ENCODE results near the gene DMXL1. TPM values are rescaled to one million over a fixed set of nuclear protein-coding genes. Genes with fewer than 3 reads are reported as not detected.
"Not testable (repeated sequence)": the region's sequence is repeated elsewhere in the genome, so short reads cannot be mapped to it uniquely, and the experiment has no call there.

The DMXL1 gene
- total RNA-seq, 2 donors from 2014 or later, result 28.9 to 29.2 TPM

- no peak for DNase-seq
- intact Hi-C loops (cut with DNase I), result no loop called here
- no peak for ATAC-seq
Measured at GRCh38 chr5:119117237-119117636, 46.4 kb downstream of the DMXL1 start.

- DNase-seq, result no peak
- intact Hi-C loops (cut with DNase I), result no loop called here
- no peak for ATAC-seq
Measured at GRCh38 chr5:119118000-119118399, 47.1 kb downstream of the DMXL1 start.

GRCh38 chr5:119120893-119121292, 50.0 kb downstream of the DMXL1 start:
- DNase-seq, result no peak
- ATAC-seq, result no peak
- intact Hi-C loops (cut with DNase I), result no loop called here

- ATAC-seq; intact Hi-C loops (cut with DNase I); DNase-seq: not testable (repeated sequence)
Measured at GRCh38 chr5:119122474-119122873, 51.6 kb downstream of the DMXL1 start.

GRCh38 chr5:119123280-119123679, 52.4 kb downstream of the DMXL1 start:
- intact Hi-C loops (cut with DNase I), result no loop called here
- ATAC-seq (no peak), DNase-seq (no peak)

- intact Hi-C loops (cut with DNase I), result no loop called here
- DNase-seq (no peak), ATAC-seq (no peak)
Measured at GRCh38 chr5:119129770-119130169, 58.9 kb downstream of the DMXL1 start.

GRCh38 chr5:119131530-119132304, 60.8 kb downstream of the DMXL1 start:
- intact Hi-C loops (cut with DNase I), result no loop called here
- ATAC-seq, result no peak

GRCh38 chr5:119135743-119136142, 64.9 kb downstream of the DMXL1 start:
- intact Hi-C loops (cut with DNase I); DNase-seq; ATAC-seq: not testable (repeated sequence)

More at GRCh38 chr5:119131530-119132304, 60.8 kb downstream of the DMXL1 start:
- DNase-seq, result no peak

- DNase-seq (no peak), ATAC-seq (no peak)
- intact Hi-C loops (cut with DNase I), result no loop called here
Measured at GRCh38 chr5:119136666-119137318, 65.9 kb downstream of the DMXL1 start.

- DNase-seq (no peak), ATAC-seq (no peak)
- intact Hi-C loops (cut with DNase I), result no loop called here
Measured at GRCh38 chr5:119153629-119154028, 82.7 kb downstream of the DMXL1 start.

- DNase-seq (no peak), ATAC-seq (no peak)
- intact Hi-C loops (cut with DNase I), result no loop called here
Measured at GRCh38 chr5:119158144-119158543, 87.3 kb downstream of the DMXL1 start.

- ATAC-seq (no peak), DNase-seq (no peak)
- intact Hi-C loops (cut with DNase I), result no loop called here
Measured at GRCh38 chr5:119161430-119161829, 90.5 kb downstream of the DMXL1 start.

- ATAC-seq (no peak), DNase-seq (no peak)
- intact Hi-C loops (cut with DNase I), result no loop called here
Measured at GRCh38 chr5:119166026-119166425, 95.1 kb downstream of the DMXL1 start.

GRCh38 chr5:119168401-119168800, 97.5 kb downstream of the DMXL1 start:
- ATAC-seq (no peak), DNase-seq (no peak)
- intact Hi-C loops (cut with DNase I), result no loop called here

- no peak for DNase-seq
- intact Hi-C loops (cut with DNase I), result no loop called here
- ATAC-seq, result no peak
Measured at GRCh38 chr5:119171686-119172085, 100.8 kb downstream of the DMXL1 start.

- DNase-seq, result no peak
- ATAC-seq, result no peak
- intact Hi-C loops (cut with DNase I), result no loop called here
Measured at GRCh38 chr5:119174578-119175163, 103.8 kb downstream of the DMXL1 start.

GRCh38 chr5:119176785-119177184, 105.9 kb downstream of the DMXL1 start:
- intact Hi-C loops (cut with DNase I), result no loop called here
- DNase-seq, result no peak
- no peak for ATAC-seq

GRCh38 chr5:119177226-119177625, 106.3 kb downstream of the DMXL1 start:
- DNase-seq (no peak), ATAC-seq (no peak)
- intact Hi-C loops (cut with DNase I), result no loop called here

- intact Hi-C loops (cut with DNase I), result no loop called here
- DNase-seq, result no peak
- no peak for ATAC-seq
Measured at GRCh38 chr5:119178435-119178834, 107.5 kb downstream of the DMXL1 start.

GRCh38 chr5:119179857-119180641, 109.2 kb downstream of the DMXL1 start:
- DNase-seq (no peak), ATAC-seq (no peak)
- intact Hi-C loops (cut with DNase I), result no loop called here
